OCI-LY3 (cell line): ENCODE data around the gene SH3GLB1.

ENCODE experiments used
- CTCF ChIP-seq: fragments of 200-600, 300-600 bp; sonication (generic); IDR thresholded peaks from 2 replicates; pipeline ENCODE4 v1.5.1; 2014; ENCODE audit warnings: antibody characterized with exemption, low read length, low read depth
- EZH2phosphoT487 ChIP-seq: fragments of 200-600 bp; shearing (Covaris generic); IDR thresholded peaks from 2 replicates; pipeline ENCODE4 v1.6.1; 2018; ENCODE audit warnings: antibody characterized with exemption, mixed run types, low read depth

DNA sequence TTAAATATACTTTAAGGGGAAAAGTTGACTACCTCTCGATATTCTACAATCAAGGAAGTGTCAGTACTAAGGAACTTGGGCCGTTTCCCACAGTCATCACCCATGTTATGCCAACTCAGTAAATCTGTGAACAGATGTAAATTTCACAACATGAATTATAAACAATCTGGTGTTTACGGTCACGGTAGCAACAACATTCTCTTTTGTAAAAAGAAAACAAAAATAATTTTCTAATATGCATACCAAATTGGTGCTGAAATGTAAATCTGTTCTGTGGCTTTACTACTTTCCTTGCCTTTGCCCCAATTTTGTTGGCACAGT is 1.2 kb downstream of the SH3GLB1 start:
- TF ChIP-seq CTCF (no peak), EZH2phosphoT487 (no peak)
